NCI-H2081 (cell line): ENCODE data around the gene PROCA1.
A peak's percentile ranks its signal among the peaks of the same experiment; 100 is the strongest.
"Not testable (repeated sequence)": the region's sequence is repeated elsewhere in the genome, so short reads cannot be mapped to it uniquely, and the experiment has no call there.

Experiments
- DNase-seq, 2 experiments: peaks; one replicate each; lab custom pipeline; 2025; lab: John Stamatoyannopoulos, UW

Gene PROCA1

DNA sequence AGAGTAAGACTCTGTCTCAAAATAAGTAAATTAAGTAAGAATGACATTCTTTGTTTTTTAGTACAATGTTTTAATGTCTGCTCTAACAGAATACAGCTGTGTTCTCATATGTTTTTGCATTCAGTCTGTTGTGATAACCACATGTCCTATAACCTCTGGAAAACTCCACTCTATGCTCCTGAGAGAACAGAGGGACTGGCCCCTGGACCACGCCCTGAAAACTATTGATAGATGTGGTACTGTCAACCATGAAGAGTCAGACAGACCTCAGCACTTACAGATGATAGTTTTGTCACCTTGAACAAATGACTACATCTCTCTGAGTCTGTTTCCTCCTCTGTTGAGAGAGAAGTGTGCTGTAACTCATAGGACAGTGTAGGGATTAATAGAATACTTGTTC, 41.8 kb downstream of the PROCA1 start:
- DNase-seq: no peak

DNA sequence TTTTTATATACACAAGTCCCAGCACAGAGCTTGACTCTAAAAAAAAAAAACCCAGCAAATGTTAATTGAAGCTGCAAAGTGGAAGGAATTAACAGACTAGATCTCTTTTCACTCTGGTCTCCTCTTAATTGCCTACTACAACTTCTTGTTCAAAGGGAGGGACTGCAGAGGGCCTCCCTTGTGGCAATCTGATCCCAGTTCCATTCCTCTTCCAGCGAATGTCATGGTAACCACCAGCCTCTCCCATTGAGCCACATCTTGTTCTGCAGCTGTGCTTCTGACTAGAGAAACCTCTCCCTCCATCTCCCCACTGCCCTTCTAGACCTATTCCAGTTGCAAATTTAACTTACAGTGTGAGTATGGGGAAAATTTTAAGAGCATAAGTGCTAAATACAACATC, 43.8 kb downstream of the PROCA1 start:
- DNase-seq: no peak

DNA sequence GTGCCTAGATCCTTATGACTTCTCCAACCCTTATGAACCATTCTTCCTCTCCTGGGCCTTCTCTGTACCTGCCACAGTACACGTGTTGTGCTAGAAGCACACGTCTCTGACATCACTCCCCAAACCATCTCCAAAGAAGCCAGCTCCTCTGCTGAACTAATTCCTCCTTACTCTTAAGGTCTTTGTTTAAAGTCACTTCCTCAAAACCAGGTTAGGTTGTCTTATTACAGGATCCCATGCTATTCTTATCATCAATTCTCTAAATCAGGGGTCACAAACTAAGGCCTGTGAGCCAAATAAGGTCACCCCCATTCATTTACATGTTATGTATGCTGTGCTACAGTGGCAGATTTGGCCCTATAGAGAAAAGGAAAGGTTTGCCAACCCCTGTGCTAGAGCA, 45.7 kb downstream of the PROCA1 start:
- DNase-seq: no peak

DNA sequence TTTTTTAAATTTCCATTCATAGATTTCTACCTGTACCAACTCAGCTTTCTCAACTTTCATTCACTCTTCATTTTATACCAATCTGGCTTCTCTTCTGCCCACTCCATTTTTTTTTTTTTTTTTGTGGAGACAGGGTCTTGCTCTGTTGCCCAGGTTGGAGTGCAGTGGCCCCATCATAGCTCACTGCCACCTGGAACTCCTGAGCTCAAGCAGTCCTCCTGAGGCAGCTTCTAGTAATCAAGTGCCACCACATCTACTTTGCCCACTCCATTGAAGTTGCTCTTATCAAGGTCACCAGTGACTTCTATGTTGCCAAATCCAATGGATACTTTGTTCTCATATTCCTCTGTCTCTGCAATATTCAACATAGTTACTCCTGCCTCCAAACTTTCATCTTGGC, 48.0 kb downstream of the PROCA1 start:
- DNase-seq: no peak

DNA sequence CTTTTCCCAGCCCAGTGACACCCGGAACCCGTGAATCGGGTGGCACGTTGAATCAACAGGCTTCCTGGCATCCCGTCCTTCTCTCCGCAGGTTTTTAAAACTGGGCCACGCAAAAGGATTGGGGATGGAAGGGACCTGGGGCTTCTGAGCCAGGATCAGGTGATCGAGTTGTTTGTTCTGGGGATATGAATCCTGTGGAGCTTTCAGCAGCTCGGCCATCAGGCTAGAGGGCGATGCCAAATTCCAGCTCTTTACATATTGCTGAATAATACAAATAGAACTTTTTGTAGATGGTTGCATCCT, 49.2 kb downstream of the PROCA1 start:
- no peak for DNase-seq

DNA sequence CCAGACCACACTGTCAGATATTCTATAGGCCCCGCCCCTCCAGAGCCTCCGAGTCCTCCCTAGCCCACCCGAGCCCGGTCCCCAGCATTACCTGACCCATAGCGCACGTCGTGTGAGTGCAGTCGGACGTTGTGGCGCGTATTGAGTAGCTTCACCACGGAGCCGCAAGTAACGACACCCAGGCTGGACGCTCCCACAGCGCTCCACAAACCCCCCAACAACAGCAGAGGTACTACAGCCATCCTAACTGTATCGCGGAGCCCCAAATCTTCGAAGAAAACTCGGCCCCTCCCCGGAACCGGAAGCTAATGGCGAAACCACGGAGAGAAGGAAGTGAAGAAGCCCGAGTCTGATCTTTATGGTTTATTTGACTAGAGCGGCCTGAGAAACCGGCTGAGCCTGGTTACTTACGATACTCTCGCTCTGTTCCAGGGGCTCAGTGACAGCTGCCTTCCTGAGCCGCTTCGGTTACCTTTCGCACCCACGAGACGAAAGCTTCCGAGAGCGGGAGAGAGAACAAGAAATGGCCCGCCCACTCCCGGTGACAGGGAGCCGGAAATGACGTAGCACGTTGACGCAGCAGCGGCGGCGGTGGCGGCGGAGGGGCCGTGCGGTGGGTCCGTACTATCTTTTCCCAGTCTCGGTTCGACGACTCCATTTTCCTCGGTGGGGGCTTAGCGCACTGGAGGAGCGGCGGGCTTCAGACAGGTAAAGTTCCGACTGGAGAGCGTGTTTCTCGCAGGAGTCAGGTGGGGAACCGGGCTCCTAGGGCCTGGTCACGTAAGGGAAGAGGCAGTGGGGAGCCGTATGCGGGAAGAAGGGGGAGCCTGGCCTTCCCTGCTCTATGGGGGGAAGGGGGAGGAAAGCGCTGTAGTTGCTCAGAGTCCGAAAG, 49.8 kb downstream of the PROCA1 start, which contains the start of the genes SDF2 and SUPT6H:
Gene SDF2, minus strand, starts transcription at position 272 of the 892 bp plus-strand sequence. Its CDS starts 30 bp downstream, at position 242.
Gene SUPT6H, plus strand, starts transcription at position 571 of the 892 bp plus-strand sequence. CDS start 11,197 bp downstream, outside the sequence.
- DNase-seq: peak; percentile 76 to 84

DNA sequence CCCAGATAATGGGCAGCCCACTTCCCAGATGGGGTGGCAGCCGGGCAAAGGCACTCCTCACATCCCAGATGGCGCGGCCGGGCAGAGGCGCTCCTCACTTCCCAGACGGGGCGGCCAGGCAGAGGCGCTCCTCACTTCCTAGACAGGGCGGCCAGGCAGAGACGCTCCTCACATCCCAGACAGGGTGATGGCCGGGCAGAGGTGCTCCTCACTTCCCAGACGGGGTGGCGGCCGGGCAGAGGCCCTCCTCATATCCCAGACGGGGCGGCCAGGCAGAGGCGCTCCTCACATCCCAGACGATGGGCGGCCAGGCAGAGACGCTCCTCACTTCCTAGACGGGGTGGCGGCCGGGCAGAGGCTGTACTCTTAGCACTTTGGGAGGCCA, 52.2 kb downstream of the PROCA1 start:
- not testable (repeated sequence) for DNase-seq

DNA sequence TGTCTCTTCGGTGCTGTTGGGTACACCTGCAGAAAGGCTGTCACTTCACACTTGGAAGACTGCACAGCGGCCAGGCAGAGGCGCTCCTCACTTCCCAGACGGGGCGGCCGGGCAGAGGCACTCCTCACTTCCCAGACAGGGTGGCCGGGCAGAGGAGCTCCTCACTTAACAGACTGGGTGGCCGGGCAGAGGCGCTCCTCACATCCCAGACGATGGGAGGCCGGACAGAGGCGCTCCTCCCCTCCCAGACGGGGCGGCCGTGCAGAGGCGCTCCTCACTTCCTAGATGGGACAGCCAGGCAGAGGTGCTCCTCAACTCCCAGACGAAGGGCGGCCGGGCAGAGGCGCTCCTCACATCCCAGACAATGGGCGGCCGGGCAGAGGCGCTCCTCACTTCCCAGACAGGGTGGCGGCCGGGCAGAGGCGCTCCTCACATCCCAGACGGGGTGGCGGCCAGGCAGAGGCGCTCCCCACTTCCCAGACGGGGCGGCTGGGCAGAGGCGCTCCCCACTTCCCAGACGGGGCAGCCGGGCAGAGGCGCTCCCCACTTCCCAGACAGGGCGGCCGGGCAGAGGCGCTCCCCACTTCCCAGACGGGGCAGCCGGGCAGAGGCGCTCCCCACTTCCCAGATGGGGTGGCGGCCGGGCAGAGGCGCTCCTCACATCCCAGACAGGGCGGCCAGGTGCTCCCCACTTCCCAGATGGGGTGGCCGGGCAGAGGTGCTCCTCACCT, 52.8 kb downstream of the PROCA1 start:
- DNase-seq: not testable (repeated sequence)

DNA sequence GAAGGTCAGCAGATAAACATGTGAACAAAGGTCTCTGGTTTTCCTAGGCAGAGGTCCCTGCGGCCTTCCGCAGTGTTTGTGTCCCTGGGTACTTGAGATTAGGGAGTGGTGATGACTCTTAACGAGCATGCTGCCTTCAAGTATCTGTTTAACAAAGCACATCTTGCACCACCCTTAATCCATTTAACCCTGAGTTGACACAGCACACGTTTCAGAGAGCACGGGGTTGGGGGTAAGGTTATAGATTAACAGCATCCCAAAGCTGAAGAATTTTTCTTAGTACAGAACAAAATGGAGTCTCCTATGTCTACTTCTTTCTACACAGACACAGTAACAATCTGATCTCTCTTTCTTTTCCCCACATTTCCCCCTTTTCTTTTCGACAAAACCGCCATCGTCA, 53.3 kb downstream of the PROCA1 start:
- not testable (repeated sequence) for DNase-seq

DNA sequence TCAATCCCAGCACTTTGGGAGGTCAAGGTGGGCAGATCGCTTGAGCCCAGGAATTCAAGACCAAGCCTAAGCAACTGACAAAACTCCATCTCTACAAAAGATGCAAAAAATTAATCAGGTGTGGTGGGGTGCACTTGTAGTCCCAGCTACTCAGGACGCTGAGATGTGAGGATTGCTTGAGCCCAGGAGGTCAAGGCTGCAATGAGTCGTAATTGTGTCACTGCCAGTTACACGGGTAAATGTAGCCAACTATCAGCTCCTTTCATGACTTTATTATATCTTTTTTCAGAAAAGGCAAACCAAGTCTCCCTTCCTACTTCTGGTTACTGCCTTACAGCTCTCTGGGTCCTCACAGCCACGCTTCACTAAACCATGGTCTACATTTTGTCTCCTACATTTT, 53.9 kb downstream of the PROCA1 start:
- no peak for DNase-seq

DNA sequence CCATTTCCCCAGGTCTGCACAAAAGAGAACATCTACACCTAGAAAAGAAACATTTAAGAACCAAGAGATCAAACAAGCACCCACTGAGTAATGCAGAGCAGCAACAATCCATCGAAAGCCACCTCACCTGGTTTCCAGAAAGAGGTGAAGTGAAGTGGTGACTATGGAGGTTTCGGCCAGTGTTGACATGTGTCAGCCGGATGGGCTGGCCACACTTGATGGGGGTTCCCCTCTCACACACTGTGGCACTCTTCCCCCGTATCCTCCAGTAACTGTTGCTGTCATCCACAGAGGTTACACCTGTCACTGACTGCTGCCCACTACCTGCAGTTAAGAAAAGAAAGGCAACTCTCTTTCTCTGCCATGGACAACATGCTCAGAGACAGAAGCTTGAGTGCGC, 56.5 kb downstream of the PROCA1 start:
- no peak for DNase-seq
